ENCODE data around the gene PRTG.
"Not testable (repeated sequence)": the region's sequence is repeated elsewhere in the genome, so short reads cannot be mapped to it uniquely, and the experiment has no call there.

Gene PRTG

GRCh38 chr15:55599439-55599838 lies 143.5 kb downstream of the PRTG start:
- H3K4me3 ChIP-seq (ENCODE audit: low read depth, low read length): no peak overlapping the region
- no peak for TF ChIP-seq CTCF (IDR thresholded peaks at IDR 0.05; ENCODE audit: insufficient read depth, low read depth, low read length, missing control alignments)
- no peak for DNase-seq (ENCODE audit: low read depth)

GRCh38 chr15:55593019-55593418 lies 149.9 kb downstream of the PRTG start:
- H3K4me3 ChIP-seq (ENCODE audit: low read depth, low read length); DNase-seq (ENCODE audit: low read depth): not testable (repeated sequence)

- DNase-seq (ENCODE audit: low read depth): no peak
- H3K4me3 ChIP-seq (ENCODE audit: low read depth, low read length): no peak overlapping the region
- TF ChIP-seq CTCF (IDR thresholded peaks at IDR 0.05; ENCODE audit: insufficient read depth, low read depth, low read length, missing control alignments): no peak
Observed at GRCh38 chr15:55590788-55591187, 152.2 kb downstream of the PRTG start.

GRCh38 chr15:55589287-55589686 lies 153.7 kb downstream of the PRTG start:
- no peak for DNase-seq (ENCODE audit: low read depth)
- no peak overlapping the region for H3K4me3 ChIP-seq (ENCODE audit: low read depth, low read length)
- TF ChIP-seq CTCF (IDR thresholded peaks at IDR 0.05; ENCODE audit: insufficient read depth, low read depth, low read length, missing control alignments): no peak

- no peak for DNase-seq (ENCODE audit: low read depth)
- no peak for TF ChIP-seq CTCF (IDR thresholded peaks at IDR 0.05; ENCODE audit: insufficient read depth, low read depth, low read length, missing control alignments)
- peak overlapping the region; percentile 4 for H3K4me3 ChIP-seq (ENCODE audit: low read depth, low read length)
Observed at GRCh38 chr15:55588815-55589115, 154.2 kb downstream of the PRTG start.

GRCh38 chr15:55588070-55588814 lies 154.7 kb downstream of the PRTG start, which contains the start of gene PYGO1:
Gene PYGO1 (minus strand): TSS chr15:55588345. CDS start chr15:55587883, 462 bp downstream.
- TF ChIP-seq CTCF (IDR thresholded peaks at IDR 0.05; ENCODE audit: insufficient read depth, low read depth, low read length, missing control alignments): no peak
- H3K4me3 ChIP-seq (ENCODE audit: low read depth, low read length): peak within 1 kb of the TSS; percentile 54
- peak; percentile 57 for DNase-seq (ENCODE audit: low read depth)

- TF ChIP-seq CTCF (IDR thresholded peaks at IDR 0.05; ENCODE audit: insufficient read depth, low read depth, low read length, missing control alignments): no peak
- peak; percentile 8 for DNase-seq (ENCODE audit: low read depth)
- H3K4me3 ChIP-seq (ENCODE audit: low read depth, low read length): peak overlapping the region; percentile 54
Observed at GRCh38 chr15:55587321-55588069, 155.5 kb downstream of the PRTG start.
